SK-N-SH (cell line): ENCODE data around the gene MGAT5. TPM values are rescaled to one million over a fixed set of nuclear protein-coding genes. Genes with fewer than 3 reads are reported as not detected.

ENCODE experiments used
- CTCF ChIA-PET: fragments of 300-600, 350-600 bp; formaldehyde crosslinking; extraction: SDS; loops from one replicate; lab custom pipeline; 2021; lab: Yijun Ruan, JAX
- POLR2A ChIA-PET: fragments of 350-600 bp; sonication (Branson Sonifier 250); formaldehyde crosslinking; extraction: SDS; loops from one replicate; lab custom pipeline; 2020; ENCODE audit warnings: antibody characterized with exemption, inconsistent platforms; lab: Yijun Ruan, JAX
- DNase-seq: peaks from one replicate; pipeline ENCODE4 v3.0.0; 2012
- H2AFZ ChIP-seq: fragments of 200-600 bp; sonication (generic); 2 replicates; pipeline ENCODE4 v1.8.1; 2016; ENCODE audit warnings: antibody characterized with exemption, mild to moderate bottlenecking, low read depth
- H3F3A ChIP-seq: fragments of 200-600 bp; sonication (generic); replicated peaks from 2 replicates; pipeline ENCODE3; 2016; ENCODE audit warnings: antibody characterized with exemption, mild to moderate bottlenecking; ENCODE audit not compliant: insufficient read depth
- H3K27ac ChIP-seq, 2 experiments: fragments of 200-500 bp in 1 of 2; fragments of 200-600 bp in 1 of 2; sonication (Bioruptor generic) in 1 of 2; sonication (generic), shearing (Covaris generic) in 1 of 2; 2 replicates each; pipeline versions ENCODE4 v1.5.1 to v1.6.1; 2014 to 2016; ENCODE audit warnings: low read depth in 2 of 2, inconsistent platforms in 1 of 2, low read length in 1 of 2, mild to moderate bottlenecking in 1 of 2, mixed read lengths in 1 of 2
- H3K27me3 ChIP-seq: fragments of 200-600 bp; sonication (generic), shearing (Covaris generic); 2 replicates; pipeline ENCODE4 v1.6.1; 2016; ENCODE audit warnings: mixed run types; ENCODE audit not compliant: insufficient read depth
- H3K36me3 ChIP-seq, 2 experiments: fragments of 200-500 bp in 1 of 2; fragments of 200-600 bp in 1 of 2; sonication (Bioruptor generic) in 1 of 2; sonication (generic) in 1 of 2; replicated peaks in 1 of 2; 2 replicates each; pipeline versions ENCODE3 to v1.5.1; 2014 to 2016; ENCODE audit warnings: low read length in 1 of 2, mild to moderate bottlenecking in 1 of 2; ENCODE audit not compliant: insufficient read depth in 2 of 2, control insufficient read depth in 1 of 2
- H3K4me1 ChIP-seq, 2 experiments: fragments of 200-500 bp in 1 of 2; fragments of 200-600 bp in 1 of 2; sonication (Bioruptor generic) in 1 of 2; sonication (generic), shearing (Covaris generic) in 1 of 2; 2 replicates each; pipeline versions ENCODE4 v1.5.1 to v1.6.1; 2014 to 2016; ENCODE audit warnings: low read depth in 1 of 2, low read length in 1 of 2, mixed run types in 1 of 2; ENCODE audit not compliant: insufficient read depth in 2 of 2, control insufficient read depth in 1 of 2
- H3K4me2 ChIP-seq: fragments of 200-600 bp; sonication (generic), shearing (Covaris generic); 2 replicates; pipeline ENCODE4 v1.6.1; 2017; ENCODE audit warnings: mixed run types
- H3K4me3 ChIP-seq, 2 experiments: fragments of 200-500 bp in 1 of 2; fragments of 200-600 bp in 1 of 2; sonication (Bioruptor generic) in 1 of 2; sonication (generic), shearing (Covaris generic) in 1 of 2; 2 replicates each; pipeline versions ENCODE4 v1.5.1 to v1.8.1; 2014 to 2016; ENCODE audit warnings: low read depth in 2 of 2, inconsistent platforms in 1 of 2, low read length in 1 of 2, mild to moderate bottlenecking in 1 of 2, mixed read lengths in 1 of 2, moderate library complexity in 1 of 2
- H3K79me2 ChIP-seq: fragments of 200-600 bp; sonication (generic); 2 replicates; pipeline ENCODE4 v1.8.1; 2017; ENCODE audit warnings: mild to moderate bottlenecking; ENCODE audit not compliant: insufficient read depth
- H3K9ac ChIP-seq: fragments of 200-600 bp; sonication (generic); 2 replicates; pipeline ENCODE4 v1.6.1; 2017; ENCODE audit warnings: mixed run types
- H3K9me2 ChIP-seq: fragments of 200-600 bp; sonication (generic); 2 replicates; pipeline ENCODE4 v1.6.1; 2017; ENCODE audit warnings: mixed run types
- H3K9me3 ChIP-seq: fragments of 200-600 bp; sonication (generic); 2 replicates; pipeline ENCODE4 v1.6.1; 2017; ENCODE audit warnings: mixed run types, mild to moderate bottlenecking, moderate library complexity
- H4K20me1 ChIP-seq: fragments of 200-600 bp; sonication (generic); 2 replicates; pipeline ENCODE4 v1.6.1; 2017; ENCODE audit warnings: mild to moderate bottlenecking, mixed run types; ENCODE audit not compliant: insufficient read depth
- CTCF ChIP-seq: fragments of 200-600 bp; sonication (generic); IDR thresholded peaks from 2 replicates; pipeline ENCODE4 v1.6.1; 2017; ENCODE audit warnings: antibody characterized with exemption, mild to moderate bottlenecking, moderate library complexity
- FOSL2 ChIP-seq: IDR thresholded peaks from 2 replicates; pipeline ENCODE4 v1.4.0; 2012; ENCODE audit warnings: low read depth, mild to moderate bottlenecking, moderate library complexity, borderline replicate concordance
- FOXJ3 ChIP-seq: sonication (generic); formaldehyde crosslinking; IDR thresholded peaks from 2 replicates; pipeline ENCODE4 v1.5.1; 2020; ENCODE audit warnings: mild to moderate bottlenecking, missing genetic modification reagents
- JUND ChIP-seq: IDR thresholded peaks from 2 replicates; pipeline ENCODE4 v1.4.0; 2012
- PBX3 ChIP-seq: IDR thresholded peaks from 2 replicates; pipeline ENCODE4; 2012
- REST ChIP-seq: IDR thresholded peaks from 2 replicates; pipeline ENCODE4 v1.6.1; 2012; ENCODE audit warnings: mild to moderate bottlenecking, low read depth, low read length, moderate library complexity
- SMC3 ChIP-seq: IDR thresholded peaks from 2 replicates; pipeline ENCODE4 v1.6.1; 2012; ENCODE audit warnings: low read depth, low read length, improper control_type of control experiment
- TCF12 ChIP-seq: IDR thresholded peaks from 2 replicates; pipeline ENCODE4 v1.4.0; 2012
- WGBS: methylation state at CpG from one replicate; pipeline ENCODE4 v1.1.6; 2017; ENCODE audit warnings: low lambda C conversion rate; 5-methylcytosine and 5-hydroxymethylcytosine counted together
- polyA plus RNA-seq, 3 experiments: library from polyadenylated mRNA; depleted of rRNA; stranded (reverse); fragments of >200 nt; gene quantifications; 2 replicates each; pipeline ENCODE4 v1.2.3, GENCODE V29; 2012

The MGAT5 gene
- polyA plus RNA-seq, 1 of the 3 experiments (the other 2 are of a cell fraction), result 18.2 TPM

- no peaks in the 10 kb centered on the region for H4K20me1 ChIP-seq
- peak overlapping the region; percentile 50 for H3K4me2 ChIP-seq
- peaks cover 11% of the 10 kb centered on the region for H3F3A ChIP-seq
- peak overlapping the region in 1 of 2 experiments; percentile 40; a peak in 2 of 4 replicates for H3K27ac ChIP-seq
- TF ChIP-seq REST, result no peak
- TF ChIP-seq JUND, result peak; percentile 39
- peak; percentile 71 for TF ChIP-seq PBX3
- TF ChIP-seq FOSL2, result peak; percentile 22; the same call in 1 of the 2 replicates
- 0 out of 2 replicates have a peak, but pooled peaks have one; percentile 35 for TF ChIP-seq TCF12
- H3K4me1 ChIP-seq, result peaks cover 38 to 40% of the 10 kb centered on the region in 2 experiments
- no peak overlapping the region for H3K4me3 ChIP-seq
- no peak for DNase-seq
- peaks cover 0 to 10% of the 10 kb centered on the region in 2 experiments for H3K36me3 ChIP-seq
- POLR2A ChIA-PET, result no interaction called here
- peak overlapping the region; percentile 44; the same call in 1 of the 2 replicates for H2AFZ ChIP-seq
- H3K27me3 ChIP-seq, result no peaks in the 10 kb centered on the region
- H3K9me3 ChIP-seq, result no peaks in the 10 kb centered on the region
- WGBS, result 66% methylated on average over 3 of the region's 3 CpGs
- CTCF ChIA-PET, result interaction anchor here (1.6 to 2.5 kb wide), 2 partner anchors 31 to 519 kb away, joined by 3 to 7 read pairs; no protein-coding TSS in a partner anchor
- no peak overlapping the region for H3K9ac ChIP-seq
- no peaks in the 10 kb centered on the region for H3K9me2 ChIP-seq
- no peaks in the 10 kb centered on the region for H3K79me2 ChIP-seq
Measured at GRCh38 chr2:134405611-134406081, 151.8 kb downstream of the MGAT5 start.

- Histone ChIP-seq H3K27me3 (no peaks in the 10 kb centered on the region), H3F3A (peaks cover 11% of the 10 kb centered on the region), H3K79me2 (no peaks in the 10 kb centered on the region), H3K4me2 (peak overlapping the region; percentile 50), H3K9me3 (no peaks in the 10 kb centered on the region), H3K9ac (no peak overlapping the region), H3K9me2 (no peaks in the 10 kb centered on the region), H3K4me1 (peaks cover 40 to 44% of the 10 kb centered on the region in 2 experiments), H3K36me3 (peaks cover 0 to 10% of the 10 kb centered on the region in 2 experiments), H3K4me3 (no peak overlapping the region), H4K20me1 (no peaks in the 10 kb centered on the region), H2AFZ (no peak overlapping the region), H3K27ac (peak overlapping the region in 1 of 2 experiments; percentile 40; a peak in 2 of 4 replicates)
- 98% methylated on average over 5 of the region's 5 CpGs for WGBS
- no peak for DNase-seq
- ChIA-PET POLR2A (no interaction called here), CTCF (interaction anchor here (1.0 to 1.6 kb wide), 3 partner anchors 31 to 521 kb away, joined by 3 read pairs; no protein-coding TSS in a partner anchor)
- TF ChIP-seq FOXJ3 (CRISPR knock-in tag), result no peak
- TF ChIP-seq TCF12, result no peak
- no peak for TF ChIP-seq CTCF
- 0 out of 2 replicates have a peak, but pooled peaks have one; percentile 4 for TF ChIP-seq JUND
- TF ChIP-seq SMC3, result no peak
Measured at GRCh38 chr2:134406311-134406710, 152.4 kb downstream of the MGAT5 start.
